HepG2 (cell line): ENCODE data around the gene DNMT1. TPM values are rescaled to one million over a fixed set of nuclear protein-coding genes. Genes with fewer than 3 reads are reported as not detected.

Source experiments
- ADNP ChIP-seq: sonication (generic); formaldehyde crosslinking; IDR thresholded peaks from 2 replicates; pipeline ENCODE4 v1.4.0; 2020; ENCODE audit warnings: missing genetic modification reagents
- EED ChIP-seq: sonication (generic); formaldehyde crosslinking; IDR thresholded peaks from 2 replicates; pipeline ENCODE4 v1.5.0; 2020; ENCODE audit warnings: mild to moderate bottlenecking, missing genetic modification reagents
- HMG20A ChIP-seq: IDR thresholded peaks from 2 replicates; pipeline ENCODE4 v1.6.1; 2016; ENCODE audit warnings: borderline replicate concordance
- HNRNPL ChIP-seq: fragments of 200-400 bp; formaldehyde crosslinking; IDR thresholded peaks from 2 replicates; pipeline ENCODE4 v1.6.1; 2017; ENCODE audit warnings: mild to moderate bottlenecking, low read depth, low read length
- IKZF1 ChIP-seq: fragments of 450-650 bp; IDR thresholded peaks from 2 replicates; pipeline ENCODE4 v1.7.1; 2016
- KDM4B ChIP-seq: sonication (generic); formaldehyde crosslinking; IDR thresholded peaks from 2 replicates; pipeline ENCODE4 v1.4.0; 2020; ENCODE audit warnings: missing genetic modification reagents
- PHF5A ChIP-seq: IDR thresholded peaks from one replicate; pipeline ENCODE4 v1.6.1; 2018; ENCODE audit warnings: low read depth, missing genetic modification reagents; ENCODE audit not compliant: unreplicated experiment
- RFXAP ChIP-seq: sonication (generic); formaldehyde crosslinking; IDR thresholded peaks from 2 replicates; pipeline ENCODE4 v1.4.0; 2020; ENCODE audit warnings: missing genetic modification reagents, borderline replicate concordance
- TEAD3 ChIP-seq: optimal IDR thresholded peaks from 2 replicates; pipeline ENCODE3; 2016; ENCODE audit warnings: borderline replicate concordance
- WIZ ChIP-seq: sonication (generic); formaldehyde crosslinking; IDR thresholded peaks from 2 replicates; pipeline ENCODE4 v1.5.1; 2020; ENCODE audit warnings: mild to moderate bottlenecking, missing genetic modification reagents
- ZBTB14 ChIP-seq: sonication (generic); formaldehyde crosslinking; IDR thresholded peaks from 2 replicates; pipeline ENCODE4 v1.4.0; 2020; ENCODE audit warnings: missing genetic modification reagents
- ZHX2 ChIP-seq, 2 experiments: sonication (generic) in 1 of 2; formaldehyde crosslinking in 1 of 2; IDR thresholded peaks; 2 replicates each; pipeline versions ENCODE4 v1.6.1 to v1.9.0; 2014 to 2022; ENCODE audit warnings: antibody characterized with exemption in 1 of 2, borderline replicate concordance in 1 of 2, inconsistent platforms in 1 of 2, low read depth in 1 of 2, missing genetic modification reagents in 1 of 2
- ZNF138 ChIP-seq: sonication (generic); formaldehyde crosslinking; IDR thresholded peaks from 2 replicates; pipeline ENCODE4 v1.5.0; 2020; ENCODE audit warnings: mild to moderate bottlenecking, low read depth, missing genetic modification reagents
- ZNF180 ChIP-seq: sonication (generic); formaldehyde crosslinking; IDR thresholded peaks from 2 replicates; pipeline ENCODE4 v1.4.0; 2020; ENCODE audit warnings: low read depth, missing genetic modification reagents, borderline replicate concordance
- ZNF580 ChIP-seq: IDR thresholded peaks from 2 replicates; pipeline ENCODE4 v1.6.1; 2016; ENCODE audit warnings: low read depth, borderline replicate concordance
- ZNF639 ChIP-seq: conservative IDR thresholded peaks from 2 replicates; pipeline ENCODE4 v1.6.1; 2018; ENCODE audit warnings: missing genetic modification reagents
- ZNF749 ChIP-seq: sonication (generic); formaldehyde crosslinking; IDR thresholded peaks from 2 replicates; pipeline ENCODE4 v1.8.0; 2022; ENCODE audit warnings: mild to moderate bottlenecking, missing genetic modification reagents, moderate library complexity, borderline replicate concordance
- ZNF766 ChIP-seq: sonication (generic); formaldehyde crosslinking; IDR thresholded peaks from 2 replicates; pipeline ENCODE4 v1.5.0; 2020; ENCODE audit warnings: missing genetic modification reagents, borderline replicate concordance
- ZSCAN30 ChIP-seq: sonication (generic); formaldehyde crosslinking; IDR thresholded peaks from 2 replicates; pipeline ENCODE4 v1.5.0; 2020; ENCODE audit warnings: mild to moderate bottlenecking, missing genetic modification reagents
- polyA plus RNA-seq, 8 experiments: library from polyadenylated mRNA; depleted of rRNA in 3 of 8; stranded (reverse) in 7 of 8; unstranded in 1 of 8; fragments of >200 nt; fragmentation: Illumina TruSeq in 4 of 8; extraction: Trizol in 4 of 8; gene quantifications; 2 replicates each; pipeline versions ENCODE4 v1.2.1 to v1.2.3, GENCODE V29; 2011 to 2016; ENCODE audit warnings: low read depth in 4 of 8, missing spikeins in 1 of 8, mixed read lengths in 1 of 8; ENCODE audit not compliant: insufficient read depth in 1 of 8
- total RNA-seq, 5 experiments: library from RNA; depleted of rRNA; stranded (reverse); fragments of >200 nt; fragmentation: Illumina TruSeq; extraction: Trizol; gene quantifications; 2 replicates each; pipeline ENCODE4 v1.2.3, GENCODE V29; 2016; ENCODE audit warnings: low read depth in 1 of 5

The DNMT1 gene
- total and polyA plus RNA-seq, 2 of the 13 experiments (the other 11 are each of a cell fraction or from before 2014, with no cell fraction given), result 31.2 to 91.1 TPM

GRCh38 chr19:10195199-10195519, 406 bp upstream of the DNMT1 start (continued):
- TF ChIP-seq ZNF639 (no peak), ZNF138 (CRISPR knock-in tag) (no peak), HMG20A (CRISPR knock-in tag) (no peak), ZBTB14 (no peak), HNRNPL (no peak), ZSCAN30 (CRISPR knock-in tag) (no peak), ZNF749 (CRISPR knock-in tag) (no peak), ZNF580 (CRISPR knock-in tag) (0 out of 2 replicates have a peak, but pooled peaks have one; percentile 14), IKZF1 (no peak), ZNF766 (CRISPR knock-in tag) (no peak), PHF5A (CRISPR knock-in tag) (no peak), ZNF180 (no peak), WIZ (CRISPR knock-in tag) (no peak), ADNP (CRISPR knock-in tag) (0 out of 2 replicates have a peak, but pooled peaks have one; percentile 14), KDM4B (CRISPR knock-in tag) (no peak), ZHX2 (IDR thresholded peaks at IDR 0.05; ENCODE audit: low read depth) (no peak), ZHX2 (CRISPR knock-in tag; IDR thresholded peaks at IDR 0.05; ENCODE audit: borderline replicate concordance) (no peak), TEAD3 (CRISPR knock-in tag) (no peak), RFXAP (no peak), EED (CRISPR knock-in tag) (no peak)
